GM10248 (cell line): ENCODE results near the gene PRKCZ.

Experiments
- CTCF ChIA-PET: fragments of 300-600 bp; sonication (Branson Sonifier 250); formaldehyde crosslinking; extraction: SDS; loops from one replicate; lab custom pipeline; 2021; ENCODE audit warnings: antibody characterized with exemption; lab: Yijun Ruan, JAX
- POLR2A ChIA-PET: fragments of 350-650 bp; sonication (Branson Sonifier 250); formaldehyde crosslinking; extraction: SDS; loops from one replicate; lab custom pipeline; 2020; ENCODE audit warnings: antibody characterized with exemption; lab: Yijun Ruan, JAX
- DNase-seq: peaks from one replicate; pipeline ENCODE4 v3.0.0; 2012; ENCODE audit errors: extremely low spot score
- TF ChIP-seq, protein P1 (sequence below): IDR thresholded peaks from 2 replicates; pipeline ENCODE4 v1.5.1; 2012; ENCODE audit warnings: mild to moderate bottlenecking, low read depth; ENCODE audit errors: extremely low read depth, missing control alignments, control extremely low read depth

The PRKCZ gene

DNA sequence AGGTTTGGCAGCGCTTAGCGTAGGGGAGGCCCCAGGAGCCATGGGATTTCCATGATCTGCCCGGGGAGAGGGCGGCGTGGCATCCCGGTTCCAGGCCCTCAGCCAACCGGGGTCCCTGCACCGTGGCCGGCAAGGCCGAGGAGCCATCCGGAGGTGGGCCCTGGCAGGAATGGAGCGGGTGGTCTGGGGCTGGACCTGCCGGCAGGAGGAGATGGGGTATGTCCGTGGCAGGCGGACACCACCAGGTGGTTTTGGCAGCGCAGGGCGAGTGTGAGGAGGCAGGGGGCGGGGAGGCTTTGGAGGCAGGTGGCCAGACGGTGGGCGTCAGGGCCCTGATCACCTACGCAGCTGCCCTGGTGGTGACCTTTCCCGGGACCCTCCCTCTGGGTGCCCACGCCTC lies 10.3 kb downstream of the PRKCZ start:
- ChIA-PET CTCF (no interaction called here), POLR2A (no interaction called here)
- TF ChIP-seq, protein P1, sequence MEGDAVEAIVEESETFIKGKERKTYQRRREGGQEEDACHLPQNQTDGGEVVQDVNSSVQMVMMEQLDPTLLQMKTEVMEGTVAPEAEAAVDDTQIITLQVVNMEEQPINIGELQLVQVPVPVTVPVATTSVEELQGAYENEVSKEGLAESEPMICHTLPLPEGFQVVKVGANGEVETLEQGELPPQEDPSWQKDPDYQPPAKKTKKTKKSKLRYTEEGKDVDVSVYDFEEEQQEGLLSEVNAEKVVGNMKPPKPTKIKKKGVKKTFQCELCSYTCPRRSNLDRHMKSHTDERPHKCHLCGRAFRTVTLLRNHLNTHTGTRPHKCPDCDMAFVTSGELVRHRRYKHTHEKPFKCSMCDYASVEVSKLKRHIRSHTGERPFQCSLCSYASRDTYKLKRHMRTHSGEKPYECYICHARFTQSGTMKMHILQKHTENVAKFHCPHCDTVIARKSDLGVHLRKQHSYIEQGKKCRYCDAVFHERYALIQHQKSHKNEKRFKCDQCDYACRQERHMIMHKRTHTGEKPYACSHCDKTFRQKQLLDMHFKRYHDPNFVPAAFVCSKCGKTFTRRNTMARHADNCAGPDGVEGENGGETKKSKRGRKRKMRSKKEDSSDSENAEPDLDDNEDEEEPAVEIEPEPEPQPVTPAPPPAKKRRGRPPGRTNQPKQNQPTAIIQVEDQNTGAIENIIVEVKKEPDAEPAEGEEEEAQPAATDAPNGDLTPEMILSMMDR = no peak
- no peak for DNase-seq

DNA sequence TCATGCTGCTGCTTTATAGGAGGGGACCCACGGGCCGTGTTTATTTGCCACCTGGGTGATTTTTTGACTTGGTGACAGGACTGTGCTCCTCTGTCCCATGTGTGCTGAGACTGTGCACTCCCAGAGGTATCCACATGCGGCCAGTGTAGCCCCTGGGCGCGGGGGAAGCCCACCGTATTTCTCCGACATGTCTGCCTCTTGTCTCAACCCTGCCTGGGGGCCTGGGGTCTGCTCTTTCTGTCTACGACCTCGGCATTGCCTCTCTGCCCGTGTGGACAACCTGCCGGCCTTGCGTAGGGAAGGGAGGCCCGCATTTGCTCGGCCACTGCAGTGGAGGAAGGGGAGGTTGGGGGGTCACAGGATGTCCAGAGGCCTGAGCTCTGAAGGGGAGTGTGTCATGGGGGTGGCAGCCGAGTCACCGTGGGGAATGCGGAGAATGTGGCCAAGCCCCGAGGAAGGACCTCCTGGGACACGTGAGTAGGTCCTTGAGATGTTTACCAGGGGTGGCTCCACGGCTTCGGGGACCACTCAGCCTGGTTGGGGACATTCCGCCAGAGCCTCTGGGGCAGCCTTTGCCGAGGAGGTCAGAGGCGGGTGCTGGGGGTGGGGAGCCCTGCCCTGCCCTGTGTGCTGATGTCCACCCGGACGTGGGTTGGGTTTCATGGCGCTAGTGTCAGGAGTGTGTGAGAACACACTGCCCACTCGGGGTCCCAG lies 11.0 kb downstream of the PRKCZ start:
- POLR2A ChIA-PET = no interaction called here
- CTCF ChIA-PET = no interaction called here
- TF ChIP-seq, protein P1 = no peak
- DNase-seq = no peak

DNA sequence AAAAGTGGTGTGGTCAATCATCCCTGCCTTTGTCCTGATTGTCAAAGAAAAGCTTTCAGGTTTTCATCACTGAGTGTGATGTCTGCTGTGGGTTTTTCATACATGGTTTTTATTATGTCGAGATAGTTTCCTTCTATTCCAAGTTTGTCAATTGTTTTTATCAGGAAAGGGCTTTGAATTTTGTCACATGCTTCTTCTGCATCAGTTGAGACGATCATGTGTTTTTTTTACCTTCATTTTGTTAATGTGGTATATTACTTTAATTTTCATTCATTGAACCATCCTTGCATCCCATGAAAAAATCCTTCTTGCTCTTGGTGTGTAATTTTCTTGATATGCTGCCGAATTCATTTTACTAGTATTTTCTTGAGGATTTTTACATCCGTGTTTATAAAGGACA lies 15.5 kb downstream of the PRKCZ start:
- no peak for DNase-seq
- ChIA-PET CTCF (no interaction called here), POLR2A (no interaction called here)
- TF ChIP-seq, protein P1 = no peak

- ChIA-PET CTCF (interaction anchor here (1.2 kb wide), 1 partner anchor 23 kb away, joined by 3 read pairs; no protein-coding TSS in a partner anchor), POLR2A (no interaction called here)
- no peak for DNase-seq
- TF ChIP-seq, protein P1 = no peak
Observed at GRCh38 chr1:2067393-2067792, 17.2 kb downstream of the PRKCZ start.

GRCh38 chr1:2067981-2068380 lies 17.8 kb downstream of the PRKCZ start:
- no peak for DNase-seq
- TF ChIP-seq, protein P1 = no peak
- CTCF ChIA-PET = interaction anchor here (1.2 kb wide), 1 partner anchor 23 kb away, joined by 3 read pairs; no protein-coding TSS in a partner anchor
- POLR2A ChIA-PET = no interaction called here

DNA sequence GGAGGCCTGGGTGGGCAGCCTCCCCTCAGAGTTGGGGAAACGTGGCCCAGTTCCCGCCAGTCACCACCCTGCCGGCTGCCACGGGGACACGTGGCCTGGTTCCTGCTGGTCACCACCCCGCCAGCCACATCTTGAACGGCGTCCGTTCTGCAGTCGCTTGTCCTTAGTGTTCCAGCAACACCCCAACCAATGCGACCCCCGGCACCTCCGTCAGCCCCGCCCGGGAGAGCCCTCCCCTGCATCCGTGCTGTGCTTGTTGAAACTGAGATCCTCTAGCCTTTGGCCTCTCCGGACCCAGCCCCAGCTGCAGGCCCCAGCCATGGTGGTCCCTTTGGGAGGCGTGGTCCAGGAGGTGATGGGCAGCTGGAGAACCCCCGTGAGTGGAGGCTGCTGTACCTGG lies 18.7 kb downstream of the PRKCZ start:
- POLR2A ChIA-PET = no interaction called here

More for the DNA sequence above, 18.7 kb downstream of the PRKCZ start:
- CTCF ChIA-PET = no interaction called here
- no peak for DNase-seq
- TF ChIP-seq, protein P1 = no peak
